HG02938 (cell line): Measurements from ENCODE around the gene STRA8.

Experiments
- ATAC-seq: cut with Tn5 transposase; IDR thresholded peaks from one replicate; pipeline ENCODE4 v1.9.1; 2021; ENCODE audit warnings: mild to moderate bottlenecking, moderate library complexity; ENCODE audit not compliant: unreplicated experiment

The STRA8 gene

GRCh38 chr7:135236727-135237126, 3.1 kb downstream of the STRA8 start:
- peak; percentile 74 for ATAC-seq

GRCh38 chr7:135238112-135238744, 4.6 kb downstream of the STRA8 start:
- ATAC-seq, result no peak

GRCh38 chr7:135239263-135239662, 5.6 kb downstream of the STRA8 start:
- ATAC-seq, result no peak

GRCh38 chr7:135240441-135240840, 6.8 kb downstream of the STRA8 start:
- no peak for ATAC-seq

GRCh38 chr7:135242096-135242684, 8.6 kb downstream of the STRA8 start:
- ATAC-seq, result no peak

- ATAC-seq, result no peak
These were observed 11.9 kb downstream of the STRA8 start for GRCh38 chr7:135245226-135246190.

GRCh38 chr7:135246191-135246825, 12.7 kb downstream of the STRA8 start:
- ATAC-seq, result no peak

- ATAC-seq, result no peak
These were observed 14.3 kb downstream of the STRA8 start for GRCh38 chr7:135247746-135248471.

- ATAC-seq, result no peak
These were observed 14.9 kb downstream of the STRA8 start for GRCh38 chr7:135248546-135248945.

GRCh38 chr7:135251496-135252391, 18.1 kb downstream of the STRA8 start:
- ATAC-seq, result no peak

- no peak for ATAC-seq
These were observed 20.5 kb downstream of the STRA8 start for GRCh38 chr7:135253851-135254771.

- ATAC-seq, result no peak
These were observed 24.2 kb downstream of the STRA8 start for GRCh38 chr7:135257790-135258189.

GRCh38 chr7:135258585-135258984, 24.9 kb downstream of the STRA8 start:
- no peak for ATAC-seq

GRCh38 chr7:135259702-135260101, 26.1 kb downstream of the STRA8 start:
- no peak for ATAC-seq

- no peak for ATAC-seq
These were observed 26.8 kb downstream of the STRA8 start for GRCh38 chr7:135260470-135260869.

- ATAC-seq, result no peak
These were observed 27.5 kb downstream of the STRA8 start for GRCh38 chr7:135260930-135261721.

GRCh38 chr7:135262623-135263320, 29.1 kb downstream of the STRA8 start:
- no peak for ATAC-seq
